MM.1S (cell line): ENCODE measurements around the gene CLCA2.

Source experiments
- CTCF ChIP-seq: fragments of 300-600 bp; sonication (generic); IDR thresholded peaks from 2 replicates; pipeline ENCODE4 v1.5.1; 2016; ENCODE audit warnings: antibody characterized with exemption, low read length, mixed read lengths
- EZH2 ChIP-seq: fragments of 300-600 bp; sonication (generic); optimal IDR thresholded peaks from 2 replicates; pipeline ENCODE3; 2017; ENCODE audit warnings: low read depth, mild to moderate bottlenecking, antibody characterized with exemption, low read length, mixed read lengths
- EZH2phosphoT487 ChIP-seq: fragments of 300-600 bp; sonication (generic); IDR thresholded peaks from 2 replicates; pipeline ENCODE4 v1.6.1; 2018; ENCODE audit warnings: antibody characterized with exemption, low read length

DNA sequence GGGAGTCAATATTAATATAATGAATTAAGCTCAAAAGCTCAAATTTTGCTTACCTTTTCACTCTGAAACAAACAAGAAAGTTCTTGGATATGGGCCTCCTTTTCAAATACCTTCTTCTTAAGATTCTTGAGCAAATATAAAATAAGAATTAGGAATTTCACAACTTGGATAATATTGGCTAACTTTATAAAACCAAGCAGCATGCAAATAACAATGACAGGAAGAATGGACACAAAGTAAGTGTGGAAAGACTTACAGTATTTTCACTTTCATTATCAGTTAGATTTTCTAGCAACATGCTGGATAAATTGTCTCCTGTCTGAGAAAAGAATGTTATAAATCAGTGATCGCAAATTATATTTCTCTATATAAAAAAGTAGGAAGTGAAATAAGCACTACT lies 41.1 kb upstream of the CLCA2 start:
- TF ChIP-seq CTCF (no peak), EZH2phosphoT487 (no peak), EZH2 (no peak)
